ENCODE results near the gene PTMA.

Gene PTMA

GRCh38 chr2:231726276-231726675 lies 18.0 kb downstream of the PTMA start:
- no peak for TF ChIP-seq CTCF (IDR thresholded peaks at IDR 0.05; ENCODE audit: low read length)
- TF ChIP-seq EZH2 (IDR thresholded peaks at IDR 0.05; ENCODE audit: borderline replicate concordance, low read length): no peak
- Histone ChIP-seq H4K20me1 (ENCODE audit: insufficient read depth, low read length) (no peaks in the 10 kb centered on the region), H3K36me3 (ENCODE audit: insufficient read depth, low read length) (no peaks in the 10 kb centered on the region), H3K4me3 (ENCODE audit: low read depth, low read length, poor library complexity, severe bottlenecking) (no peak overlapping the region), H3K4me2 (ENCODE audit: low read length) (no peak overlapping the region), H3K27ac (ENCODE audit: low read depth, low read length, poor library complexity, severe bottlenecking) (no peak overlapping the region), H2AFZ (ENCODE audit: low read length) (no peak overlapping the region), H3K9me2 (ENCODE audit: low read depth, low read length) (no peaks in the 10 kb centered on the region), H3K9me3 (ENCODE audit: low read length) (no peaks in the 10 kb centered on the region), H3F3A (ENCODE audit: insufficient read depth, low read length) (no peaks in the 10 kb centered on the region), H3K9ac (ENCODE audit: low read length) (no peak overlapping the region), H3K27me3 (ENCODE audit: insufficient read depth, low read length) (no peaks in the 10 kb centered on the region), H3K4me1 (ENCODE audit: insufficient read depth, low read length, severe bottlenecking) (peaks cover under 1% of the 10 kb centered on the region), H3K79me2 (ENCODE audit: insufficient read depth, low read length) (no peaks in the 10 kb centered on the region)

GRCh38 chr2:231727621-231728020 lies 19.3 kb downstream of the PTMA start:
- TF ChIP-seq CTCF (IDR thresholded peaks at IDR 0.05; ENCODE audit: low read length): no peak
- no peak for TF ChIP-seq EZH2 (IDR thresholded peaks at IDR 0.05; ENCODE audit: borderline replicate concordance, low read length)
- H3K27me3 ChIP-seq (ENCODE audit: insufficient read depth, low read length): no peaks in the 10 kb centered on the region

GRCh38 chr2:231732604-231733003 lies 24.3 kb downstream of the PTMA start:
- no peak overlapping the region for H2AFZ ChIP-seq (ENCODE audit: low read length)
- H3K9me2 ChIP-seq (ENCODE audit: low read depth, low read length): no peaks in the 10 kb centered on the region
- no peaks in the 10 kb centered on the region for H3K36me3 ChIP-seq (ENCODE audit: insufficient read depth, low read length)

More at GRCh38 chr2:231727621-231728020, 19.3 kb downstream of the PTMA start:
- H3K4me3 ChIP-seq (ENCODE audit: low read depth, low read length, poor library complexity, severe bottlenecking): no peak overlapping the region
- no peak overlapping the region for H3K27ac ChIP-seq (ENCODE audit: low read depth, low read length, poor library complexity, severe bottlenecking)
- H3K36me3 ChIP-seq (ENCODE audit: insufficient read depth, low read length): no peaks in the 10 kb centered on the region
- H3K4me2 ChIP-seq (ENCODE audit: low read length): no peak overlapping the region
- no peaks in the 10 kb centered on the region for H3K4me1 ChIP-seq (ENCODE audit: insufficient read depth, low read length, severe bottlenecking)
- no peak overlapping the region for H3K9ac ChIP-seq (ENCODE audit: low read length)
- no peaks in the 10 kb centered on the region for H3K79me2 ChIP-seq (ENCODE audit: insufficient read depth, low read length)
- H3K9me3 ChIP-seq (ENCODE audit: low read length): no peaks in the 10 kb centered on the region
- H2AFZ ChIP-seq (ENCODE audit: low read length): no peak overlapping the region
- no peaks in the 10 kb centered on the region for H4K20me1 ChIP-seq (ENCODE audit: insufficient read depth, low read length)
- no peaks in the 10 kb centered on the region for H3F3A ChIP-seq (ENCODE audit: insufficient read depth, low read length)
- H3K9me2 ChIP-seq (ENCODE audit: low read depth, low read length): no peaks in the 10 kb centered on the region

More at GRCh38 chr2:231732604-231733003, 24.3 kb downstream of the PTMA start:
- TF ChIP-seq EZH2 (IDR thresholded peaks at IDR 0.05; ENCODE audit: borderline replicate concordance, low read length) (no peak), CTCF (IDR thresholded peaks at IDR 0.05; ENCODE audit: low read length) (no peak)
- Histone ChIP-seq H3F3A (ENCODE audit: insufficient read depth, low read length) (no peaks in the 10 kb centered on the region), H3K9me3 (ENCODE audit: low read length) (no peaks in the 10 kb centered on the region), H4K20me1 (ENCODE audit: insufficient read depth, low read length) (no peaks in the 10 kb centered on the region), H3K27ac (ENCODE audit: low read depth, low read length, poor library complexity, severe bottlenecking) (no peak overlapping the region), H3K9ac (ENCODE audit: low read length) (no peak overlapping the region), H3K4me3 (ENCODE audit: low read depth, low read length, poor library complexity, severe bottlenecking) (no peak overlapping the region), H3K27me3 (ENCODE audit: insufficient read depth, low read length) (no peaks in the 10 kb centered on the region), H3K79me2 (ENCODE audit: insufficient read depth, low read length) (no peaks in the 10 kb centered on the region), H3K4me1 (ENCODE audit: insufficient read depth, low read length, severe bottlenecking) (no peaks in the 10 kb centered on the region), H3K4me2 (ENCODE audit: low read length) (no peak overlapping the region)
